Breast epithelium (tissue), 3 donors: ENCODE results near the gene ZNF546.
"Not testable (repeated sequence)": the region's sequence is repeated elsewhere in the genome, so short reads cannot be mapped to it uniquely, and the experiment has no call there.

ENCODE experiments used
- CTCF ChIP-seq, 3 donors: fragments of 450-650 bp; IDR thresholded peaks; one replicate each; pipeline ENCODE4 v1.5.1; 2016 to 2017; ENCODE audit warnings: antibody characterized with exemption in 3 of 3, mild to moderate bottlenecking in 3 of 3, moderate library complexity in 3 of 3
- POLR2A ChIP-seq: fragments of 450-650 bp; IDR thresholded peaks from one replicate; pipeline ENCODE4 v1.6.1; 2016; ENCODE audit warnings: antibody characterized with exemption, mild to moderate bottlenecking, moderate library complexity

GRCh38 chr19:40038047-40038446, 41.2 kb downstream of the ZNF546 start:
- not testable (repeated sequence) for TF ChIP-seq CTCF (IDR thresholded peaks at IDR 0.05); POLR2A
